Left lung (tissue), 10 donors: ENCODE results near the gene SKAP2. TPM values are rescaled to one million over a fixed set of nuclear protein-coding genes. Genes with fewer than 3 reads are reported as not detected.

ENCODE experiments used
- ATAC-seq: fragments of 200-7000 bp; cut with Tn5 transposase; one replicate; pipeline ENCODE4 v1.9.1; 2020; ENCODE audit warnings: moderate library complexity
- DNase-seq, 4 donors: peaks; one replicate each; pipeline ENCODE4 v3.0.0-alpha.2; 2013 to 2020
- H3K27ac ChIP-seq, 2 donors: fragments of 200-600 bp; sonication (generic) in 1 of 2; one replicate each; pipeline versions ENCODE4 v1.5.0 to v1.8.0; 2020 to 2021
- H3K27me3 ChIP-seq, 2 donors: fragments of 200-600 bp; sonication (generic) in 1 of 2; one replicate each; pipeline versions ENCODE4 v1.5.0 to v1.8.0; 2020 to 2021
- H3K36me3 ChIP-seq, 2 donors: fragments of 200-600 bp; sonication (generic) in 1 of 2; one replicate each; pipeline versions ENCODE4 v1.5.0 to v1.8.0; 2020 to 2021
- H3K4me1 ChIP-seq, 2 donors: fragments of 200-600 bp; one replicate each; pipeline ENCODE4 v1.8.0; 2021
- H3K4me3 ChIP-seq, 2 donors: fragments of 200-600 bp; sonication (generic) in 1 of 2; one replicate each; pipeline versions ENCODE4 v1.5.0 to v1.8.0; 2020 to 2021; ENCODE audit warnings: mild to moderate bottlenecking in 1 of 2
- H3K9me3 ChIP-seq, 2 donors: fragments of 200-600 bp; sonication (generic) in 1 of 2; one replicate each; pipeline versions ENCODE4 v1.5.0 to v1.8.0; 2020 to 2021
- CTCF ChIP-seq, 2 donors: fragments of 200-600 bp; sonication (generic) in 1 of 2; IDR thresholded peaks; one replicate each; pipeline versions ENCODE4 v1.5.0 to v1.8.0; 2021; ENCODE audit warnings: antibody characterized with exemption in 2 of 2
- intact Hi-C, 2 donors: fragments of 100-400 bp; cut with DNase I; formaldehyde crosslinking; loops; one replicate each; pipeline versions ENCODE4 v1.11.2 to v1.14.2; 2022
- polyA plus RNA-seq, 6 donors: library from polyadenylated mRNA; unstranded; fragments of 120-200 nt; gene quantifications; one replicate each; pipeline ENCODE4 v1.2.1, GENCODE V29; 2013; ENCODE audit not compliant: insufficient read length in 6 of 6
- total RNA-seq, 2 donors: library from RNA; stranded (reverse); fragmentation: NEBNext Ultra II Directional; extraction: Animal tissue kit (Norgen Biotek cat#: 25700); gene quantifications; one replicate each; pipeline ENCODE4 v1.2.1, GENCODE V29; 2021
- donor health status: DM: no; HTN: yes; CAD: no.
- donor health status: DM: no; HTN: no; CAD: no.

The SKAP2 gene
- total and polyA plus RNA-seq, 8 donors = 43.5 to 61.0 (median 47.2) TPM

- ATAC-seq = no peak
- TF ChIP-seq CTCF (IDR thresholded peaks at IDR 0.05) = no peak
- H3K4me1 ChIP-seq = no peaks in the 10 kb centered on the region
- H3K9me3 ChIP-seq = no peaks in the 10 kb centered on the region
- no peaks in the 10 kb centered on the region for H3K27me3 ChIP-seq
- DNase-seq = no peak
- H3K36me3 ChIP-seq = no peaks in the 10 kb centered on the region
- intact Hi-C loops = no loop called here
- H3K4me3 ChIP-seq = no peak overlapping the region
- no peak overlapping the region for H3K27ac ChIP-seq
Measured at GRCh38 chr7:26891400-26892350, 27.3 kb upstream of the SKAP2 start.

GRCh38 chr7:26880852-26881251, 16.5 kb upstream of the SKAP2 start:
- Histone ChIP-seq H3K4me1 (no peaks in the 10 kb centered on the region), H3K27me3 (no peaks in the 10 kb centered on the region), H3K36me3 (no peaks in the 10 kb centered on the region), H3K9me3 (peaks cover 0 to 21% of the 10 kb centered on the region in 2 donors), H3K4me3 (no peak overlapping the region), H3K27ac (no peak overlapping the region)
- TF ChIP-seq CTCF (IDR thresholded peaks at IDR 0.05) = no peak
- ATAC-seq (no peak), DNase-seq (no peak)
- intact Hi-C loops = no loop called here

- Histone ChIP-seq H3K9me3 (peaks cover 0 to 14% of the 10 kb centered on the region in 2 donors), H3K4me3 (no peak overlapping the region), H3K36me3 (no peaks in the 10 kb centered on the region), H3K4me1 (no peaks in the 10 kb centered on the region), H3K27ac (no peak overlapping the region), H3K27me3 (no peaks in the 10 kb centered on the region)
- intact Hi-C loops = no loop called here
- DNase-seq = no peak
- no peak for TF ChIP-seq CTCF (IDR thresholded peaks at IDR 0.05)
- ATAC-seq = no peak
Measured at GRCh38 chr7:26879671-26880070, 15.3 kb upstream of the SKAP2 start.

- TF ChIP-seq CTCF (IDR thresholded peaks at IDR 0.05) = no peak
- Histone ChIP-seq H3K27me3 (no peaks in the 10 kb centered on the region), H3K9me3 (no peaks in the 10 kb centered on the region), H3K27ac (no peak overlapping the region), H3K36me3 (no peaks in the 10 kb centered on the region), H3K4me1 (peaks cover 0 to 4% of the 10 kb centered on the region in 2 donors), H3K4me3 (no peak overlapping the region)
- DNase-seq (no peak), ATAC-seq (no peak)
- intact Hi-C loops = no loop called here
Measured at GRCh38 chr7:26868841-26869495, 4.6 kb upstream of the SKAP2 start.

- Histone ChIP-seq H3K27me3 (no peaks in the 10 kb centered on the region), H3K27ac (peak overlapping the region; percentile 96 to 99), H3K9me3 (no peaks in the 10 kb centered on the region), H3K4me1 (peaks cover 14 to 39% of the 10 kb centered on the region in 2 donors), H3K4me3 (peak overlapping the region; percentile 31 to 74), H3K36me3 (no peaks in the 10 kb centered on the region)
- TF ChIP-seq CTCF (IDR thresholded peaks at IDR 0.05) = no peak
- ATAC-seq (peak; percentile 54), DNase-seq (peak in 1 of 4 donors; percentile 85)
- intact Hi-C loops = no loop called here
Measured at GRCh38 chr7:26865094-26865388, 651 bp upstream of the SKAP2 start.
